ENCODE measurements around the gene GNG7.
A peak's percentile ranks its signal among the peaks of the same experiment; 100 is the strongest.

GNG7 gene

GRCh38 chr19:2492870-2493269 is 209.6 kb downstream of the GNG7 start:
- Histone ChIP-seq H4K8ac (ENCODE audit: low read depth, low read length) (no peak overlapping the region), H2BK120ac (ENCODE audit: insufficient read depth, low read length, poor library complexity) (peak overlapping the region; percentile 26), H3K79me1 (ENCODE audit: low read length) (peaks cover 59% of the 10 kb centered on the region), H2BK5ac (ENCODE audit: low read depth, low read length, poor library complexity) (peak overlapping the region; percentile 13), H2AK5ac (ENCODE audit: low read length) (no peak overlapping the region), H3K18ac (ENCODE audit: low read length) (peak overlapping the region; percentile 3), H4K91ac (ENCODE audit: low read depth, low read length) (peak overlapping the region; percentile 74), H3K9ac (ENCODE audit: low read length) (no peak overlapping the region), H2AFZ (ENCODE audit: insufficient read depth, low read length, poor library complexity) (no peak overlapping the region), H2BK12ac (ENCODE audit: low read length) (peak overlapping the region; percentile 55), H3K23ac (ENCODE audit: low read length) (no peak overlapping the region), H3K79me2 (ENCODE audit: control insufficient read depth, insufficient read depth, low read length, poor library complexity) (peaks cover 8% of the 10 kb centered on the region), H3K36me3 (ENCODE audit: control insufficient read depth in 1 of 2, insufficient read depth in 2 of 2, low read length in 2 of 2) (no peaks in the 10 kb centered on the region), H3K27me3 (ENCODE audit: insufficient read depth, low read length) (no peaks in the 10 kb centered on the region), H3K27ac (ENCODE audit: low read depth, low read length) (no peak overlapping the region), H3K4me2 (ENCODE audit: low read length) (no peak overlapping the region), H3K4me1 (ENCODE audit: control insufficient read depth in 1 of 2, insufficient read depth in 2 of 2, low read length in 2 of 2) (peaks cover 29 to 52% of the 10 kb centered on the region in 2 experiments), H4K12ac (ENCODE audit: low read depth, low read length) (no peak overlapping the region), H3K9me3 (ENCODE audit: insufficient read depth, low read depth, low read length) (peaks cover 16% of the 10 kb centered on the region), H3K14ac (ENCODE audit: low read length) (peak overlapping the region; percentile 8), H3K4me3 (ENCODE audit: low read depth, low read length) (no peak overlapping the region), H3K4ac (ENCODE audit: low read depth, low read length) (peak overlapping the region; percentile 5)
- DNase-seq: no peak
- WGBS (ENCODE audit: extremely low coverage, insufficient coverage, insufficient read length): no CpG with 5 or more reads among the region's 8 CpGs

- Histone ChIP-seq H3K4me1 (ENCODE audit: control insufficient read depth in 1 of 2, insufficient read depth in 2 of 2, low read length in 2 of 2) (peaks cover 29 to 44% of the 10 kb centered on the region in 2 experiments), H3K27ac (ENCODE audit: low read depth, low read length) (peak overlapping the region; percentile 43), H3K79me2 (ENCODE audit: control insufficient read depth, insufficient read depth, low read length, poor library complexity) (peaks cover 8% of the 10 kb centered on the region), H3K14ac (ENCODE audit: low read length) (peak overlapping the region; percentile 40), H3K27me3 (ENCODE audit: insufficient read depth, low read length) (no peaks in the 10 kb centered on the region), H3K9me3 (ENCODE audit: insufficient read depth, low read depth, low read length) (peaks cover 13% of the 10 kb centered on the region), H3K23ac (ENCODE audit: low read length) (no peak overlapping the region), H3K4ac (ENCODE audit: low read depth, low read length) (no peak overlapping the region), H4K8ac (ENCODE audit: low read depth, low read length) (no peak overlapping the region), H3K9ac (ENCODE audit: low read length) (no peak overlapping the region), H4K91ac (ENCODE audit: low read depth, low read length) (peak overlapping the region; percentile 41), H2BK120ac (ENCODE audit: insufficient read depth, low read length, poor library complexity) (peak overlapping the region; percentile 70), H3K79me1 (ENCODE audit: low read length) (peaks cover 51% of the 10 kb centered on the region), H2BK5ac (ENCODE audit: low read depth, low read length, poor library complexity) (no peak overlapping the region), H2AFZ (ENCODE audit: insufficient read depth, low read length, poor library complexity) (no peak overlapping the region), H3K18ac (ENCODE audit: low read length) (no peak overlapping the region), H2BK12ac (ENCODE audit: low read length) (peak overlapping the region; percentile 21), H2AK5ac (ENCODE audit: low read length) (no peak overlapping the region), H4K12ac (ENCODE audit: low read depth, low read length) (no peak overlapping the region), H3K36me3 (ENCODE audit: control insufficient read depth in 1 of 2, insufficient read depth in 2 of 2, low read length in 2 of 2) (no peaks in the 10 kb centered on the region), H3K4me2 (ENCODE audit: low read length) (no peak overlapping the region), H3K4me3 (ENCODE audit: low read depth, low read length) (no peak overlapping the region)
- DNase-seq: peak; percentile 51 to 78
- no CpG with 5 or more reads among the region's 23 CpGs for WGBS (ENCODE audit: extremely low coverage, insufficient coverage, insufficient read length)
These were observed 211.2 kb downstream of the GNG7 start for GRCh38 chr19:2491130-2491801.

- no peak overlapping the region for H4K8ac ChIP-seq (ENCODE audit: low read depth, low read length)
- H3K9me3 ChIP-seq (ENCODE audit: insufficient read depth, low read depth, low read length): peaks cover 13% of the 10 kb centered on the region
- no peak overlapping the region for H3K23ac ChIP-seq (ENCODE audit: low read length)
- DNase-seq: no peak
- WGBS (ENCODE audit: extremely low coverage, insufficient coverage, insufficient read length): no CpG with 5 or more reads among the region's 7 CpGs
- H3K4me1 ChIP-seq (ENCODE audit: control insufficient read depth in 1 of 2, insufficient read depth in 2 of 2, low read length in 2 of 2): peaks cover 24 to 38% of the 10 kb centered on the region in 2 experiments
- no peaks in the 10 kb centered on the region for H3K36me3 ChIP-seq (ENCODE audit: control insufficient read depth in 1 of 2, insufficient read depth in 2 of 2, low read length in 2 of 2)
- H3K4ac ChIP-seq (ENCODE audit: low read depth, low read length): no peak overlapping the region
- no peak overlapping the region for H3K27ac ChIP-seq (ENCODE audit: low read depth, low read length)
- no peak overlapping the region for H3K18ac ChIP-seq (ENCODE audit: low read length)
- H3K9ac ChIP-seq (ENCODE audit: low read length): no peak overlapping the region
- peak overlapping the region; percentile 40 for H3K14ac ChIP-seq (ENCODE audit: low read length)
- H2AK5ac ChIP-seq (ENCODE audit: low read length): no peak overlapping the region
- H2BK120ac ChIP-seq (ENCODE audit: insufficient read depth, low read length, poor library complexity): peak overlapping the region; percentile 70
- no peak overlapping the region for H2AFZ ChIP-seq (ENCODE audit: insufficient read depth, low read length, poor library complexity)
- H3K27me3 ChIP-seq (ENCODE audit: insufficient read depth, low read length): no peaks in the 10 kb centered on the region
- peak overlapping the region; percentile 41 for H4K91ac ChIP-seq (ENCODE audit: low read depth, low read length)
- no peak overlapping the region for H3K4me3 ChIP-seq (ENCODE audit: low read depth, low read length)
- no peak overlapping the region for H2BK5ac ChIP-seq (ENCODE audit: low read depth, low read length, poor library complexity)
- no peak overlapping the region for H3K4me2 ChIP-seq (ENCODE audit: low read length)
- H3K79me2 ChIP-seq (ENCODE audit: control insufficient read depth, insufficient read depth, low read length, poor library complexity): peaks cover 8% of the 10 kb centered on the region
- peaks cover 46% of the 10 kb centered on the region for H3K79me1 ChIP-seq (ENCODE audit: low read length)
- no peak overlapping the region for H4K12ac ChIP-seq (ENCODE audit: low read depth, low read length)
- H2BK12ac ChIP-seq (ENCODE audit: low read length): peak overlapping the region; percentile 21
These were observed 211.8 kb downstream of the GNG7 start for GRCh38 chr19:2490659-2491058.

- H4K91ac ChIP-seq (ENCODE audit: low read depth, low read length): peak overlapping the region; percentile 77
- WGBS (ENCODE audit: extremely low coverage, insufficient coverage, insufficient read length): no CpG with 5 or more reads among the region's 78 CpGs
These were observed 213.4 kb downstream of the GNG7 start for GRCh38 chr19:2488942-2489731.

More at GRCh38 chr19:2488942-2489731, 213.4 kb downstream of the GNG7 start:
- Histone ChIP-seq H3K14ac (ENCODE audit: low read length) (peak overlapping the region; percentile 9), H3K4ac (ENCODE audit: low read depth, low read length) (no peak overlapping the region), H3K79me1 (ENCODE audit: low read length) (peaks cover 32% of the 10 kb centered on the region), H3K27me3 (ENCODE audit: insufficient read depth, low read length) (no peaks in the 10 kb centered on the region), H3K79me2 (ENCODE audit: control insufficient read depth, insufficient read depth, low read length, poor library complexity) (no peaks in the 10 kb centered on the region), H3K18ac (ENCODE audit: low read length) (no peak overlapping the region), H2AK5ac (ENCODE audit: low read length) (no peak overlapping the region), H3K27ac (ENCODE audit: low read depth, low read length) (peak overlapping the region; percentile 73), H3K9ac (ENCODE audit: low read length) (no peak overlapping the region), H2AFZ (ENCODE audit: insufficient read depth, low read length, poor library complexity) (no peak overlapping the region), H3K23ac (ENCODE audit: low read length) (no peak overlapping the region), H4K12ac (ENCODE audit: low read depth, low read length) (no peak overlapping the region), H3K4me3 (ENCODE audit: low read depth, low read length) (no peak overlapping the region), H4K8ac (ENCODE audit: low read depth, low read length) (no peak overlapping the region), H3K9me3 (ENCODE audit: insufficient read depth, low read depth, low read length) (peaks cover 10% of the 10 kb centered on the region), H3K4me1 (ENCODE audit: control insufficient read depth in 1 of 2, insufficient read depth in 2 of 2, low read length in 2 of 2) (peaks cover 12 to 25% of the 10 kb centered on the region in 2 experiments), H3K36me3 (ENCODE audit: control insufficient read depth in 1 of 2, insufficient read depth in 2 of 2, low read length in 2 of 2) (no peaks in the 10 kb centered on the region), H2BK12ac (ENCODE audit: low read length) (no peak overlapping the region), H2BK5ac (ENCODE audit: low read depth, low read length, poor library complexity) (no peak overlapping the region), H3K4me2 (ENCODE audit: low read length) (peak overlapping the region; percentile 8), H2BK120ac (ENCODE audit: insufficient read depth, low read length, poor library complexity) (peak overlapping the region; percentile 50)
- DNase-seq: peak in 1 of 2 donors; percentile 43
